HG02885 (cell line): Measurements from ENCODE around the gene SDK2.

ENCODE experiments used
- ATAC-seq: cut with Tn5 transposase; IDR thresholded peaks from one replicate; pipeline ENCODE4 v1.9.1; 2021; ENCODE audit warnings: mild to moderate bottlenecking; ENCODE audit not compliant: unreplicated experiment, poor library complexity

The SDK2 gene

DNA sequence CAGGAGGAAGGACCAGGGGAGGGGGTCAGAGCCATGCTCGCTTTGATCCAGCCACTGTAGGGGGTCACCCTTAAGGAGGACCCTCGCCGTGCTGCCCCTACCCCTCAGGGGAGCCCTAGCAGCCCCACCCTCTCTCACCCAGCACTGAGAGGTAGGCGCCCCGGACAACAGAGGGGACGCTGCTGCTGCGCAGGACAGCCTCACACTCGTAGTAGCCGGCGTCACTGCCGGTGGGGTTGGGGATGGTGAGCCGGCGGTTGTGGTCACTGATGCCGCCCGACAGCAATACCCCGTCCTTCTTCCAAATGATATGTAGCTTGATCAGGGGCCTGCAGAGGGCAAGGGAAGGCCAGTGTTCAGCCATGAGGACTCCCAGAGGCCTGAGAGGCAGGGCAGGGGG is 206.4 kb downstream of the SDK2 start:
- no peak for ATAC-seq

DNA sequence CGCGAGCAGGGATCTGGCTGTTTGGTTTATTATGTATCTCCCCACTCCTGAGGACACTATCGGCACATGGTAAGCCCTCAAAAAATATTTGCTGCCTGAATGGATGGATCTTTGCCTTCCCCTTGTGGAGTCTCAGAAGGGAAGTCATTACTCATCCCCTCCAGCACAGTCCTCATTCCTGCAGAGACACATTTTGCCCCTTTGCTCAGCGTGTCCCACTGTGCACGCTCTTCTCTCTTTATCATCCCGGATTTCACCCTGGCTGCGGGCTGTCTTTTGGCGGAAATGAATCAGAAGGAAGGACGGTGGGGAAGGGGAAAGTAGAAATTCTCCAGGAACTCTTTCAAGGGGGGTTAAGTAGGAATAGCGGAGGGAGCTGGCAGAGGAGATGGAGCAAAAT is 207.3 kb downstream of the SDK2 start:
- ATAC-seq: no peak

DNA sequence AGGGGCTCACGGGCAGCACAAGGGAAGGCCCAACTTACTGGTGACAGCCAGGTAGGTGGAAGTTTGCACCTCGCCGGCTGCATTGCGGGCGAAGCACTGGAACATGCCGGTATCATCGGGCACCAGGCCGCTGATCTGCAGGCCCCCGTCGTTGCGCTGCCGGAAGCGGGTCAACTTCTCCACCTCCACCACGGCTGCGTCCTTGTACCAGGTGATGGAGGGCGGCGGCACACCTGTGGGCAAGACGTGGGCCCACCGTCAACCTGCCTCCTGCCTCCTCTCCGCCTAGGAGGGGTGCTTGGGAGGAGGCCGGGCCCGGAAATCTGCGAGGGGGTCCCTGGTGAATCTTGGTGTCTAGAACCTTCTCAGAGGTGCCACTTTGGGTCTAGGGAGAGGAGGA is 208.8 kb downstream of the SDK2 start:
- ATAC-seq: no peak

DNA sequence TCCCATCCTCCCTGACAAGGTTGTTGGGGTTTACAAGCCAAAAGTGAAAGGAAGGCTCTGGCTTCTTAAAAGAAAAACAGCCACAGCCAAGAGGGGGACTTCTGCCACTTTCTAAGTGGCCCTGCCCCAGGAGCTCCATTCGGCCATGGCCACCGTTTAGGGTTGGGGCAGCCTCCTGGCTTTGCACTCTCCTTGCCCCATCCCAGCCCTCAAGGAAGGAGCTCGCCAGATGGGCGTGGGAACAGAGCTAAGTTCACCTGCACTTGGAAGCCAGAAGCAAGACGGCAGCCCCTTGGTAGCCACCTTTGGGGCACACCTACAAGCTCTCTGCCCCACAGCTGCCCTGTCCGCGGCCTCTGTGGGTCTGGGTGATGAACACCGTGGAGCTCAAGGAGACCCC is 210.1 kb downstream of the SDK2 start:
- no peak for ATAC-seq

DNA sequence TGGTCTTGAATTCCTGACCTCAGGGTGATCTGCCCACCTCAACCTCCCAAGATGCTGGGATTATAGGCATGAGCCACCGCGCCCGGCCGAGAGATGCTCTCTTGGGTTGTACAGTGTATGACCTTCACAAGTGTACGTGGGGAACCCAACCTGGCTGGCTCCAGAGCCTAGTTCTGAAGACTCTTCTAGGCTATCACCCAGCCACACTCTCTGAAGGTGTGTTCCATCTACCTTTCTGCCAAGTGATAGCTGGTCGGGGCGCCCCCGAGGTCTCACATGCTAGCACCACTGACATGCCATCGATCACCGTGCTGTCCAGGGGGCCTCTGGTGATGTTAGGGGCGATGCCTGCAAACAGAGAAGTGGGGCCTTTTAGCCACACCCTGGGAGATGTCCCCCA is 210.7 kb downstream of the SDK2 start:
- ATAC-seq: no peak

DNA sequence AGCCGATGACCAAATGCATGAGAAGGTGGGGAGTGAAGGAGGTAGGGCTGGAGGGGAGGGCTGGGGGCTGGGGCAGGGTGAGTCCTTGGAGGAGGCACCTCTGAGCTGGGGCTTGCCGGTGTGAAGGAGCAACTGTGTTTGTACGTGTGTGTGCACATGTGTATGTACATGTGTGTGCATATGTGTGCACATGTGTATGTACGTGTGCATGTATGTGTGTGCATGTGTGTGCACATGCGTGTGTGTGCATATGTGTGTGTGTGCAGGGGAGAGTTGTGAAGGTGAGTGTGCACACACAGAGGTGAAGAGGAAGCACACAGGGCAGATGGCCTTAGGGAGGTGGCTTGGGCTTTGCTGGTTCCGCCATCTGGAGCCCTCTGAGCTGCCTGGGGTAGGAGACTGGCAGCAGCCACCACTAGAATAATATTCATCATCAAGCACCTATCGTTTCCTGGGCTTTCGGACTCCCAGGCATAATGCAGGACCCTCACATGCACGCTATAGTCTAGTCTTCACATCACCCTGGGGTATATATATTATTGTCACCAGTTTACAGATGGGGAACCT is 211.5 kb downstream of the SDK2 start:
- ATAC-seq: no peak

DNA sequence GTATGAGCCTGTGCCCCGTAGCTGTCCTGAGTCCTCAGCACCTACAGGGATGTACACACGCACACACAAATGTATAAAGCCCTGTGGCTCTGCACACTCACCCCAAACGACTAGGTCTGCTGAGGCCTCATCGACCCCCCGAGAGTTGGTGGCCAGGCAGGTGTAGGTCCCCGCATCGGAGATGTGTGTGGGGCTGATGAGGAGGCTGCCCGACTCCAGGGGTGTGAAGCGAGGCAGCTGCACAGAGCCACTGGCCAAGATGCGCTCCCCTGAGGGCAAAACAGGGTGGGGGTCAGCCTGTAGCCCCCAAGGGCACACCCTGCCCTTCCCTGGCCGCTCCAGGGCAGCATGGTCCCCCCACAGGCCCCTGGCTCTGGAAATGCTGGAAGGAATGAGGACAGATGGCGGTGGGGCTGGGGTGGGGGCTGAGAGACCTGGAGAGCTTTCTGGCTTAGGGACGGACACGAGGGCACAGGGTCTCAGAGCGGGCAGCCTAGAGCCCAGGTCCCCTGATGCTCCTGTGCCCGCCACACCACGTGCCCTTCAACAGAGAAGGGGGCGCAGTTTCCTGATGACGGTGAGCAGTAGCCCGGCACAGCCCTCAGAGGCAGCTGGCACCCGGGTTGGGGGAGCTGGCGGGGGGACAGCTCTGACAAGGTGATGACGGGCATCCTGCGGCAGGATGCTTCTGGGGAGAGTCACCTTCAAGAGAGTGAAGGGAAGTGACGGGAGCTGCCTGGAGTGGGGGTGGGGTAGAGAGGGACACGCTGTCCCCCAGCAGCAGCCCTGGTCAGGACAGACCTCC is 212.6 kb downstream of the SDK2 start:
- ATAC-seq: no peak

DNA sequence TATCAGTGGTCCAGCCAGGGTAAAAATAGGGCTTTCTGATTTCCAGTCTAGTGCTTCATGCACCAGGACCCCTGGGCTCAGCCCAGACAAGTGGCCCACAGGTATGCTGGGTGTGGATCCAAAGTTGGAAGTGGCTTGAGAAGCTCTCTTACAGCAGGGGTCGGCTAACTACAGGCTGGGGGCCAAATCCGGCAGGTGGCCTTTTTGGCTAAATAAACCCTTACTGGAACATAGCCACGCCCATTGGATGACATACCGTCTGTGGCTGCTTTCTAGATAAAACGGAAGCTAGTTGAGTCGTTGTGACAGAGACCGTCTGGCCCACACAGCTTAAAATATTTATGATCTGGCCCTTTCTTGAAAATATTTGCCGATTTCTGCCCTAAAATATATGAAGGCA is 213.4 kb downstream of the SDK2 start:
- no peak for ATAC-seq

DNA sequence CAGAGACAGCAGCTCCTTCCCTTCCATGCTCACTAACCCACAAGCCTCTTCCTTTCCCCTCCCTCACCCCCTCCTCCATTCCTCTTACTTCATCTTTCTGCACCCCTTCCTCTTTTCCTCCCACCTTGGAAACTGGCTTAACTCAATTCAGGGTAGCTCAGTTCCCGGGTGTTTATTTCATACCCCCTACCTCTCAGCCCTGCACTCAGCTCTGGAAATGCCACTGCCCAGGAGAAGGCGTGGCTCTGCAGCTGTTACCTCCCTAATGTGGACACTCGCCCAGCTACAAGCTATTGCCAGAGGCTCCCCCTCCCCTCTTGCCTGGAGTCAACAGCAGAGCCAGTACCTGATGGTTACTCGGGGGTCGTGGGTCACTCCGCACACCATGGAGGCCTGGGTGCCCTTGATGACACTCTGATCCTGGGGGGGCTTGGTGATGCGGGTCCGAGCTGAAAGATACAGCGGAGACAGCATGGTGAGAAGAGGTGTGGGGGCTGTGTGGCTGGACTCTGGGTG is 214.0 kb downstream of the SDK2 start:
- ATAC-seq: no peak

DNA sequence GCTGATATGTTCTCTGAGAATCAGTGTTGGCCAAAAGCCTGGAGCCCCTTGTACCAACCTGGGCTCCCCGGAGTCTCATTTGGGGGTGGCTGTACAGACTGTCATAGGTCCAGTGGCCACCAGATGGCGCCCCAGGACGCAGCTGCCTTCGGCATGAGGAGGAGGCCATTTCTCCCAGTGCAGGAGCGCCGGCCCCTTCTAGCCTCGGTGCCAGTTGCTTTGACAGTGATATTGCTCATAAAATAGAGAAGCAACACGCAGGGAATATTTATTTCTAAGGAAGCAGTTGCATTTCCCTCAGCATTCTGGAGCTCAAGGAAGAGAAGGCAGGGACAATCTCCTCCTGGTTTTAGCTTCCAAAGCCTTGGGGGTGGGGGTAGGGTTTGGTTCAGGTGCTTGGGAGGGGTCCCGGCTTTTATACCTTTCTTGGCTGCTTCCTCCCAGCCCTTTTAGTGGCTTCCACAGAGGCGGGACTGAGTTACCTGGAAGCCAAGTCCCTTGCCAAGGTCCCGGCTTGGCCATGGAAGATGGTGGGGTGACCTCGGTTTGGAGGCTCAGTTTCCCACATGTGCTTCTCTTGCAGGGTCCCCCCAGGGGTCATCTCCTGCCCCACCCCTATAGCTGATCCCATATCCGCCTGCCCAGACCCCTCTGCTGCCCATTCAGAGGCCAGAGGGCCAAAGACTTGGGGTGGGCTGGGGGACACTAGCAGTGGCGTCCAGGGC is 214.6 kb downstream of the SDK2 start:
- ATAC-seq: peak; percentile 77

DNA sequence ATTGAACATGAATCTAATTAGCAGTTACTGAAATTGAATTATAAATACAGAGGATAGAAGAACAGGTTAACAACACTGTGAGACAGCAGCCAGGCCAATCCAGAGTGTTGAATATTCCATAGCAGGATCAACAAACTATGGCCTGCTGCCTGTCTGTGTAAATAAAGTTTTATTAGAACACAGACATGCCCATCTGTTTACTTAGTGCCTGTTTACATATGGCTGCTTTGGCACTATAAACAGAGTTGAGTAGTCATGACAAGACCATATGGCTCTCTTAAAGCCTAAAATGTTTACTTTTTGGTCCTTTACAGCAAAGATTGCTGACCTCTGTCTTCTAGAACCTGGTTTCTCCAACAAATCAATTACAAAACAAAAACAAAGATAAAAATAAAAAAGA is 217.0 kb downstream of the SDK2 start:
- ATAC-seq: no peak

DNA sequence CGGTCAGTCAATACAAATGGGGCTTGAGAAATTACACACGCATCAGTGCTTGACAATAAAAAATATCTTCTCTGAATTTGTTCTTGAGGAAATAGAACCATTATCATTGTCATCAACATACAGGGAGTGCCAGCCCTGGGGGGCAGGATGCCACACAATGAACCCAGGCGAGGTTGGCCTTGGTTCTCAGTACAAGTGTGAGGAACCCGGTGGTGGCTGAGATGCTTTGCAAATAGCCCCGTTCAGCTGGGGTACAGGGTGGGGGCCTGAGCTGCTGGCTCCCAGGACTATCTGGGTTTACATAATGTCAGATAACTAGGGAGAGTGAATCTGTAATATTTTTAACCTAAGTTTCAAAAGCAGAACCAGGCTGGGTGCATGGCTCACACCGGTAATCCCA is 219.7 kb downstream of the SDK2 start:
- ATAC-seq: no peak

DNA sequence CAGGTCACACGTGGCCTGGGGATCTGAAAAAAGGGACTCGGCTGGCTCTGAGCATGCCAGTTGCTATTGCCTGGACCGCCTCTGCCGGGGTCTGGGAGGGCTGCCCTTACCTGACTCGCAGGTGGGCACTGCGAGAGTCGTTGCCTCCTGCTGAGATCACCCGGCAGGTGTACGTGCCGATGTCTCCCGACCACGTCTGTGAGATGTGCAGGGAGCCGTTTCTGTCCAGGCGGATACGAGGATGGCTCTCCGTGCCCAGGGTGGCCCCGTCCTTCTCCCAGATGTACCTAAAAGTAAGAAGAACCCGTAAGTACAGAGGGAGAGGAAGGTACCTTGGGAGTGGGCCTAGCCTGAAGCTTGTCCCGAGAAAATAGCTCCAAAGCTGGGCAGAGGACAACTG is 220.4 kb downstream of the SDK2 start:
- no peak for ATAC-seq

DNA sequence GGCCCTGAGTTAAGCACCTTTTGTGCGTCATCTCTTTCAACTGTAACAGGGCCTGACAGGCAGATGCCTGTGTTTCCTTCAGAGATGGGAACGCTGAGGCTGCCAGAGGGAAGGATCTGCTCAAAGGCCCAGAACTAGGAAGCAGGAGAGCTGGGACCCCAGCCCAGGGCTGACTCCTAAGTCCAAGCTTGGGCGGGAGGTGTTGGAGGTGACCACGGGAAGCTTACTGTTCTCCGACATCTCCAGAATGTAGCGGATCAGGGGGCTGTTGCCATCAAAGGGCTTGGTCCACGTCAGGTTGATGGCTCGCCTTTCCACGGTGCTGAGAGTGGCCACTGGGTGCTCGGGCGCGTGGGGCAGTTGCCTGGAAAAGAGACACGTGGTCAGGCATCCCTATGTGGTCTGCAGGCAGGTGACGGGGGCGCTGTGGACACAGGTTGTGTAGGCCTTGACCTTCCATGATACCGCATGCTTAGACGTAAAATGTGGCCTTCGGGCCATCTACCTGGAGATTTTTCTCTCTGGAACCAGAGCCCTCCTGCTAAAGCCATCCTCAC is 221.0 kb downstream of the SDK2 start:
- ATAC-seq: no peak

DNA sequence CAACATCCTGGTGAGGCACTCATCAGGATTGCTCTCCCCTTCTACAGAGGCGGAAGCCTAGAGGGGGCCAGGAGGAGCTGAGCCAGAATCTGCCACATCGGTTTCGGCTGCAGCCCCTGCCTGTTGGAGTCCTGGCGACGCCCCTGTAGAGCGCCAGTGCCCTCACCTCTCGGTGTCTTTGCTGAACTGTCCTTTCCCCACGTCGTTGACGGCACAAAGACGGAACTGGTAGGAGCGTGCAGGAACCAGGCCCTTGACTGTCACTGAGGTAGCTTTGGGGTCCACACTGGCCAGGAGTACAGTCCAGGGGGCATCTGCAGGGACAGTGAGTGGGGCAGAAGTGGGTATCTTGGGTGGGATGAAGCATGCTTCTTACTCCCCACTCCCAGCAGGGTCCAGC is 222.1 kb downstream of the SDK2 start:
- no peak for ATAC-seq

DNA sequence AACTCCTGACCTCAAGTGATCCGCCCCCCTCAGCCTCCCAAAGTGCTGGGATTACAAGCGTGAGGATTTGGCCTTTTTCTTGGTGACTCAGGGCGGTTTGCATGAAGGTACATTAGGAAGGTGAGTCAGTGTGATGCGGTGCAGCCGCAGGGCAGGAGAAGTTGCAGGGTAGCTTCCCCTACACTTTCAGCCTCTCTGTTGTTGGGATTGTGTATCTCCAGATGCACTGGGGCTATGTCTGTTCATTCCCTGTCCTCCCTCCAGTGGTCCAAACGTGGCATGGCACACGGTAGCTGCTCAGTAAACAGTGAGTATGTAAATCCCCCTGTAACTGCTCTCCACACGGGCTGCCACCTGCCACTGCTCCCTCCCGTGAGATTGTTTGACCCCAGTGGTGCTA is 223.3 kb downstream of the SDK2 start:
- no peak for ATAC-seq

DNA sequence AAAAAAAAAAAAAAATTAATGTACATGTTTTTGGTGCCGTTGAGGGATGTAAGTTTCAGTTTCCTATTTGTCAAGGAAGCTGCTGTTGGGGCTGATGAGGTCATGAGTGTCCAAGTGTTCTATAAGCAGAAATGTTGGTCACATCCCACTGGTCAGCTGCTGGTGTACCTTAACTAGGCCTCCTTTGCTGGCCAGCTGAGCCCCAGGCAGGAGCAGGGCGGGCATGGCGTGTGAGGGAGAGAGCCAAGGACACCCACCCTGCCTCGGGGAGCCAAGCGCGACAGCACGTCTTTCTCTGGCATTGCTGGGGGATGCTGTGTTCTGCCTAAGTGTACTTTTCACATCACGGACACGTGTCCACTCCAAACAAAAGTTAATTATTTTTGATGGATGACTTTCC is 224.4 kb downstream of the SDK2 start:
- ATAC-seq: no peak

DNA sequence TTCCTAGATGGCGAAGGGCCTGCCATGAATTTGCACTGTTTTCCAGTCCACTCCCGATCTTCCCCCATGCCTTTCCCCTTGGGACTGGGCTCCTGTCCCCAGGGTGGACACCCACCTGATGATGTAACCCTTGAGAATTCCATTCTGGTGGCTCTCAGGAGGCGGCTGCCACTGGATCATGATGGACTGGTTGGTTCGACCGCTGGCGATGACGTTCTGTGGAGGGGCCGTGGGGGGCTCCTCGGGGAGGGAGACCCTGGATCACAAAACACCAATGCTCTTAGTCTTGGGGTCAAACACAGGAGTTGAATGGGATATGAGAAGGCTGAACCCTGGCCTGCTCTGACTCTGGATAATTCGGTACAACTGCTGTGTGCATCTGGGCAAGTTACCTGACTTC is 225.2 kb downstream of the SDK2 start:
- ATAC-seq: no peak

DNA sequence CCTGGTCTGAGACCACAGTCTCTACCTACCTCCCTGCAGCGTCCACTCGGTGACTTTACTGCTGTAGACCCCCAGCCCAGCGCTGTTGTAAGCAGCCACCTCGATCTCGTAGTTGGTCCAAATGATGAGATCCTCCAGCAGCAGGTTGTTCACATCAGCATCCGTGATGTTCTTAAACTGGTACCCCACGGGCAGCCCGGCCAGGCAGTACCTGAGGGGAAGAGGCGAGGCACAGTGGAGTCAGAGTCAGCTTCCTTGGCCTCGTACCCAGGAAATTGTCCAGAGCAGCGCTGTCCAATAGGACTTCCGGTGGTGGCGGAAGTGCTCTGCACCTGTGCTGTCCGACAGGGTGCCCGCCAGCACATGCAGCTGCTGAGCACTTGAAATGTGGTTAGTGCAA is 228.5 kb downstream of the SDK2 start:
- no peak for ATAC-seq

DNA sequence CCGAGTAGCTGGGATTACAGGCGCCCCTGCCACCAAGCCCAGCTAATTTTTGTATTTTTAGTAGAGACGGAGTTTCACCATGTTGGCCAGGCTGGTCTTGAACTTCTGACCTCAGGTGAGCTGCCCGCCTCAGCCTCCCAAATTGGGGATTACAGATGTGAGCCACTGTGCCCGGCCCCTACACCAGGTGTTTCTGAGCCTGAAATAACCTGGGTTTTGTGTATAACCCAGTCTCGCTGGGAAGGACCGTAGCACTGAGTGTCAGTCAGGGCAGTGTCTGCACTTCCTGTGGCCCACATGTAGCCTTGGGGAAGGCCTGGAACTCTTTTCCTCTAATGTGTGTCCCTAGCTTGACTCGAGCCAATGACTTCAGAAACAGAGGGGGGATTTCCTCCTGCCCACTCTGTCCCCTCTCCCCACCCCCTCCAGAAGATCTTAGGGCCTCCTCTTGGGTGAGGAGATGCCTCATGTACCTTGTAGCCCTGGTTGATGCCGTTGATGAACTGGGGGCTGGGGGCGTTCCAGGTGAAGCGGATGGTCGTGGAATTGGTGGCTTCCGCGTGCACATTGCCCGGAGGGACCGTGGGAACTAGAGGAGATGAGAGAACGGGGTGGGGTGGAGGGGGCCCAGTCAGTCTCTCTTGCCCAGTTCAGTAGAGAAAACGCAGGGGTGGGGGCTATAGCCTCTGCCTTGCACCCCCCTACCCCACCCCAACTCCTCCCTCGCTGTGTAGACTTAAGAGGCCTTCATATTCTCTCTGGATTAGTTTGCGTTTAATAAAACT is 229.9 kb downstream of the SDK2 start:
- ATAC-seq: no peak
